A673 (cell line): ENCODE measurements around the gene DNAH9. TPM values are rescaled to one million over a fixed set of nuclear protein-coding genes. Genes with fewer than 3 reads are reported as not detected.

ENCODE experiments used
- BruUV-seq: library from RNA; stranded (reverse); fragments of 400-500 nt; replicated peaks from 2 replicates; lab custom pipeline; 2021; lab: Mats Ljungman, UMichigan
- CTCF ChIA-PET: fragments of 300-600 bp; sonication (Branson Sonifier 250); formaldehyde crosslinking; loops from one replicate; lab custom pipeline; 2022; ENCODE audit warnings: antibody characterized with exemption; lab: Charles Lee
- POLR2A ChIA-PET: fragments of 300-600 bp; sonication (Branson Sonifier 250); formaldehyde crosslinking; loops from one replicate; lab custom pipeline; 2022; ENCODE audit warnings: antibody characterized with exemption; ENCODE audit not compliant: low non-redundant PET; lab: Charles Lee
- DNase-seq: peaks from one replicate; pipeline ENCODE4 v3.0.0-alpha.2; 2015; ENCODE audit warnings: low spot score
- H3K27ac ChIP-seq: fragments of 200-600 bp; sonication (generic); 2 replicates; pipeline ENCODE4 v1.5.1; 2016; ENCODE audit warnings: mixed run types, low read depth, mild to moderate bottlenecking, mixed read lengths, antibody characterized with exemption, low read length; ENCODE audit not compliant: poor library complexity, severe bottlenecking
- H3K27me3 ChIP-seq: fragments of 200-600 bp; sonication (generic); replicated peaks from 2 replicates; pipeline ENCODE4 v1.6.1; 2017; ENCODE audit warnings: mixed run types, low read depth, mild to moderate bottlenecking, mixed read lengths, antibody characterized with exemption, low read length; ENCODE audit not compliant: insufficient read depth, poor library complexity
- H3K36me3 ChIP-seq: fragments of 200-600 bp; sonication (generic); 2 replicates; pipeline ENCODE4 v1.6.1; 2016; ENCODE audit warnings: mixed run types, mild to moderate bottlenecking, mixed read lengths, antibody characterized with exemption, low read length; ENCODE audit not compliant: insufficient read depth, poor library complexity, severe bottlenecking
- H3K4me1 ChIP-seq: fragments of 200-600 bp; sonication (generic); 2 replicates; pipeline ENCODE4 v1.6.1; 2017; ENCODE audit warnings: mixed run types, mild to moderate bottlenecking, mixed read lengths, antibody characterized with exemption, low read length; ENCODE audit not compliant: insufficient read depth, poor library complexity, severe bottlenecking
- H3K4me3 ChIP-seq: fragments of 200-600 bp; sonication (generic); 2 replicates; pipeline ENCODE4 v1.5.1; 2016; ENCODE audit warnings: low read depth, mixed run types, mild to moderate bottlenecking, mixed read lengths, low read length; ENCODE audit not compliant: poor library complexity, severe bottlenecking
- H3K9me3 ChIP-seq: fragments of 200-600 bp; sonication (generic); 2 replicates; pipeline ENCODE4 v1.6.1; 2016; ENCODE audit warnings: mixed run types, low read depth, mild to moderate bottlenecking, mixed read lengths, antibody characterized with exemption, low read length; ENCODE audit not compliant: poor library complexity, severe bottlenecking
- EZH2 ChIP-seq: fragments of 200-600 bp; sonication (generic); IDR thresholded peaks from 2 replicates; pipeline ENCODE4 v1.6.1; 2017; ENCODE audit warnings: borderline replicate concordance, low read depth, mild to moderate bottlenecking, mixed read lengths, antibody characterized with exemption, low read length; ENCODE audit not compliant: poor library complexity, severe bottlenecking
- intact Hi-C: fragments of 100-400 bp; cut with micrococcal nuclease; formaldehyde crosslinking; loops from one replicate; pipeline ENCODE4 v1.10.0; 2022; ENCODE audit not compliant: unreplicated experiment
- total RNA-seq: library from RNA; stranded (reverse); gene quantifications from 2 replicates; pipeline ENCODE4 v1.2.3, GENCODE V29; 2021
- TF ChIP-seq, protein P1 (sequence below): fragments of 300-800, 200-600 bp; sonication (generic); conservative IDR thresholded peaks from 2 replicates; pipeline ENCODE4 v1.5.1; 2017; ENCODE audit warnings: low read depth, mild to moderate bottlenecking, antibody characterized with exemption, low read length, moderate library complexity, mixed read lengths

Gene DNAH9
- total RNA-seq, 1 experiment from 2014 or later = 6.6 TPM

DNA sequence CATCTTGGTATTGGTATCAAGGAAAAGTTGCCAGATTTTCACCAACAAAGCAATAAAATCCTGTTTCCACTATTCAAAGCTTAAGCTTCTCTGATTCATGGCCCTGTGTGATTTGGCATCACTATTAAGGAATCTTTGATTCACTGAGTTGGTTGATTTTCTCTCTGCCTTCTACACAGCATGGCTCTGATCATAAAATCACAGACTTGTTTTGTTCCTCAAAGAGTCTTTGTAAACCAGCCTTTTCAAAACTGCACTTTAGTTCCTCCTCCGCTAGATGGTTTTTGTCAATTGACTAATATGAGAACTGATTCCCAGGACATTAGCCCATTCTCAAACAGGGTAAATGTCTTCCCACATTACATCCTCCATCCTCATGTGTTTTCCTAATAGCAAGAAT is 197.6 kb downstream of the DNAH9 start:
- no peak for DNase-seq
- TF ChIP-seq EZH2 = no peak
- TF ChIP-seq, protein P1, sequence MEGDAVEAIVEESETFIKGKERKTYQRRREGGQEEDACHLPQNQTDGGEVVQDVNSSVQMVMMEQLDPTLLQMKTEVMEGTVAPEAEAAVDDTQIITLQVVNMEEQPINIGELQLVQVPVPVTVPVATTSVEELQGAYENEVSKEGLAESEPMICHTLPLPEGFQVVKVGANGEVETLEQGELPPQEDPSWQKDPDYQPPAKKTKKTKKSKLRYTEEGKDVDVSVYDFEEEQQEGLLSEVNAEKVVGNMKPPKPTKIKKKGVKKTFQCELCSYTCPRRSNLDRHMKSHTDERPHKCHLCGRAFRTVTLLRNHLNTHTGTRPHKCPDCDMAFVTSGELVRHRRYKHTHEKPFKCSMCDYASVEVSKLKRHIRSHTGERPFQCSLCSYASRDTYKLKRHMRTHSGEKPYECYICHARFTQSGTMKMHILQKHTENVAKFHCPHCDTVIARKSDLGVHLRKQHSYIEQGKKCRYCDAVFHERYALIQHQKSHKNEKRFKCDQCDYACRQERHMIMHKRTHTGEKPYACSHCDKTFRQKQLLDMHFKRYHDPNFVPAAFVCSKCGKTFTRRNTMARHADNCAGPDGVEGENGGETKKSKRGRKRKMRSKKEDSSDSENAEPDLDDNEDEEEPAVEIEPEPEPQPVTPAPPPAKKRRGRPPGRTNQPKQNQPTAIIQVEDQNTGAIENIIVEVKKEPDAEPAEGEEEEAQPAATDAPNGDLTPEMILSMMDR = no peak
- Histone ChIP-seq H3K27ac (no peak overlapping the region), H3K9me3 (no peaks in the 10 kb centered on the region), H3K27me3 (no peaks in the 10 kb centered on the region), H3K36me3 (no peaks in the 10 kb centered on the region), H3K4me3 (no peak overlapping the region), H3K4me1 (no peaks in the 10 kb centered on the region)
- no TSS peak for BruUV-seq
- ChIA-PET POLR2A (no interaction called here), CTCF (no interaction called here)
- intact Hi-C loops = no loop called here

DNA sequence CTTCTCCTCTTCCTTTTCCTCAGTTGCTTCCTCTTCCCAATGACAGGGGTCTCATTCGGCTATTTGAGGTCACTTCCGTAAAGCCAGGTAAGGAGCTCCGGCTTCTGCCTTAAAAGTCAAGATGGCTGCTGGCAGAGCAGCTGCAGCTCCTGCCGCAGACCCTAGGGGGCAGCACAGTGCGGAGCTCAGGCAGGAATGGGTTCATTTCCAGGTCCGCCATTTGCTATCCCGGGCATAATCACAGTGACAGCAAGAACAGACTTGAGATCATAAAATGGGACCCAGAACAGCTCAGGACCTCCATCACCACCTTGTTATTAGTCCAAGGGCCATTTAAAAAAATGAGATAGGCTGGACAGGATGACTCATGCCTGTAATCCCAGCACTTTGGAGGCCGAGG is 199.5 kb downstream of the DNAH9 start:
- H3K27ac ChIP-seq = no peak overlapping the region
- H3K9me3 ChIP-seq = no peaks in the 10 kb centered on the region
- no peaks in the 10 kb centered on the region for H3K27me3 ChIP-seq
- POLR2A ChIA-PET = no interaction called here
- no peaks in the 10 kb centered on the region for H3K36me3 ChIP-seq
- DNase-seq = peak; percentile 6
- no peaks in the 10 kb centered on the region for H3K4me1 ChIP-seq
- CTCF ChIA-PET = no interaction called here
- no TSS peak for BruUV-seq
- TF ChIP-seq, protein P1 = peak; percentile 53
- TF ChIP-seq EZH2 = no peak
- intact Hi-C loops = no loop called here
- H3K4me3 ChIP-seq = no peak overlapping the region

DNA sequence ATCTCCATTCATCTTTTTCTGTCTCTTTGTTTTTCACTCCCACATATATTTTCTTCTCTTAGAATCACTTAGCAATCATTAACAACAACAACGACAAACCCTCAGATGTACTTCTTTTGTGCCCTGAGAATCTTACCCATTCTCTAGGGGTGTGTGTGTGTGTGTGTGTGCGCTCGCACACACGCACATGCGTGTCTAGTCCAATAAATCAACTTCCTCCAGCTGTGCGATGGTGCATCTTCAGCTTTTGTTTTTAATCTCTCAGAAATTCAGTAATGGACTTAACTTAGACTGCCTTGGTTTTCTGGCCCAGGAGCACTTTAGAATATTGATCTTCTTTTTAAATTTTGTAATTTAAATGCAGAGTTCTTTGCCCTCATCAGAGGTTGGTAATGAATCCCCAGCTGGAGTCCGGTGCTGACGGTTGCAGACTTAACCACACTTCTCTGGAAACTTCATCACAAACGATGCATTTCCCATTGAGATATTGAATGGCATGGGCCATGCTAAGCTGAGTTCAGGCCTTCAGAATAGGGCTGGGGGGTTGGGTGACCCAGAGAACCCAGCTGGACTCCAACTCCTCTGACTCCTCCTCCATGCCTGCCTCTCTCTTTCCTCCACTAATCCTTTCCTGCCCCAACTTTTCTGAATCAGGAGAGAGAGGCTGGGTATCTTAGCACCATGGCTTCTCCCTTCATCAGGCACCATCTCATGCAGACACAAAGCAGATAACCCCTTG is 205.1 kb downstream of the DNAH9 start:
- no TSS peak for BruUV-seq
- H3K36me3 ChIP-seq = no peaks in the 10 kb centered on the region
- H3K27ac ChIP-seq = no peak overlapping the region
- intact Hi-C loops = no loop called here
- peak; percentile 54 for DNase-seq
- H3K4me1 ChIP-seq = peaks cover 9% of the 10 kb centered on the region
- H3K27me3 ChIP-seq = no peaks in the 10 kb centered on the region
- no peaks in the 10 kb centered on the region for H3K9me3 ChIP-seq
- ChIA-PET CTCF (interaction anchor here (0.5 to 0.6 kb wide), 2 partner anchors 19 to 1029 kb away, joined by 3 to 4 read pairs; no protein-coding TSS in a partner anchor), POLR2A (interaction anchor here (0.6 kb wide), 1 partner anchor 61 kb away, joined by 3 read pairs; no protein-coding TSS in a partner anchor)
- TF ChIP-seq, protein P1 = no peak
- TF ChIP-seq EZH2 = no peak
- no peak overlapping the region for H3K4me3 ChIP-seq
